D341Med (cell line): ENCODE measurements around the gene LPAR1.
"Not testable (repeated sequence)": the region's sequence is repeated elsewhere in the genome, so short reads cannot be mapped to it uniquely, and the experiment has no call there.

Experiments used
- DNase-seq: peaks from one replicate; pipeline ENCODE4 v3.0.0; 2012; ENCODE audit warnings: low spot score

LPAR1 gene

DNA sequence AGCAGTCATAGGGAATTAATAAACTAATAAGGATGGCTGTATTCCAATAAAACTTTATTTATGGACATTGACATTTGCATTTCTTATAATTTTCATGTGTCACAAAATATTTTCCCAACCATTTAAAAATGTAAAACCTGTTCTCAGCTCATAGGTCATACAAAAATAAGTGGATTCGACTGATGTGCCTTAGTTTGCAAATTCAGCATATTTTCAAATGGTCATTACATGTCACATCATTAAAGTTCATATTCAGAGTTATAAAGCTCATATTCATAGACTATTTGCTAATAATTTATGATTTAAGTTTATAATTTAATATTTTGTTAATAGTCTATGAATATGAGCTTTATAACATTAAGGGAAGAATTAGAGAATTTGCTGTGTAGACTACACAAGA, 166.5 kb downstream of the LPAR1 start:
- DNase-seq: no peak

DNA sequence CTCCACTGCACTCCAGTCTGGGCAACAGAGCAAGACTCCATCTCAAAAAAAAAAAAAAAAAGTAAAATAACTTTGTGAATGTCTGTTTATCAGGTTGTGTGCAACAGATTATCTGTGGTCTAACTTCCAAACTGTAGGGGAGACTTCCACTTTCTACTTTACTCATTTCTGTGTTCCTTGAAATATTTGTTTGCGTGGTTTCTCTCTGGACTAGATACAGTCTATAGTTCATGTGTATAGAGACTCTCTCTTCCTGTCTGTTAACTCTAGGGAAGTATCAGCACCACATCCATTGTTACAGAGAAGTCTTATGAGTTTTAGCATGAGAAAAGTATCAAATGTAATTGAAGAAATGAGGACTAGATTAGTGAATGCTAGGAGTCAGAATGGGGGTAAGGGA, 168.3 kb downstream of the LPAR1 start:
- no peak for DNase-seq

DNA sequence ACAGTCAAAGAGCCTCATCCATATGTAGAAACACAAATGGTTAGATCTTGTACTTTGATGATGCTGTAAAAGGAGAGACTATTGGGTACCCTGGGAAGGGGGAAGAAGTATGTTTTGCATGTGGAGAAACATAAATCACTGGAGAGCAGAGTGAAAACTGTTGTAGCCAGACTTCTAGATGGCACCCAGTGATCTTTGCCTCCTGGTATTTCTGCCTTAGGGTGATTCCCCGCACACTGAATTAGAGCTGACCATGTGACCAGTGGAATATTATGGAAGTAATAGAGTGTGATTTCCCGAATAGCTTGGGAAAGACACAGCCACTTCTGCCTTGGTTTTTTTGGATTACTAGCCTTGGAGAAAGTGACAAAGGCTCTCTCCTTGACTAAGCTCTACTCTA, 174.3 kb downstream of the LPAR1 start:
- DNase-seq: no peak

DNA sequence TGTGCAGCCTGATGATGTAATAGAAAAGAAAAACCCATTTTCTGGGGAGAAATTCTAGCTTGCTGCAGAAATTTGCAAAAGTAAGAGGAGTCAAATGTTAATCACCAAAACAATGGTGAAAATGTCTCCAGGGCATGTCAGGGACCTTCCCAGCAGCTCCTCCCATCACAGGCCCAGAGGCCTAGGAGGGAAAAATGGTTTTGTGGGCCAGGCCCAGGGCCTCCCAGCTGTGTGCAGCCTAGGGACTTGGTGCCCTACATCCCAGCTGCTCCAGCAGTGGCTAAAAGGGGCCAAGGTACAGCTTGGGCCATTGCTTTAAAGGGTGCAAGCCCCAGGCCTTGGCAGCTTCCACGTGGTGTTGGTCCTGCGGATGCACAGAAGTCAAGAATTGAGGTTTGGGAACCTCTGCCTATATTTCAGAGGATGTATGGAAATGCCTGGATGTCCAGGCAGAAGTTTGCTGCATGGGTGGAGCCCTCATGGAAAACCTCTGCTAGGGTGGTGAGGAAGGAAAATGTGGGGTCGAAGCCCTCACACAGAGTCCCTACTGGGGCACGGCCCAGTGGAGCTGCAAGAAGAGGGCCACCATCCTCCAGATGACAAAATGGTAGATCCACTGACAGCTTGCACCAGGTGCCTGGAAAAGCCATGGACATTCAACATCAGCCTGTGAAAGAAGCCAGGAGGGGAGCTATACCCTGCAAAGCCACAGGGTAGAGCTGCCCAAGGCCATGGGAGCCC, 176.7 kb downstream of the LPAR1 start:
- not testable (repeated sequence) for DNase-seq

DNA sequence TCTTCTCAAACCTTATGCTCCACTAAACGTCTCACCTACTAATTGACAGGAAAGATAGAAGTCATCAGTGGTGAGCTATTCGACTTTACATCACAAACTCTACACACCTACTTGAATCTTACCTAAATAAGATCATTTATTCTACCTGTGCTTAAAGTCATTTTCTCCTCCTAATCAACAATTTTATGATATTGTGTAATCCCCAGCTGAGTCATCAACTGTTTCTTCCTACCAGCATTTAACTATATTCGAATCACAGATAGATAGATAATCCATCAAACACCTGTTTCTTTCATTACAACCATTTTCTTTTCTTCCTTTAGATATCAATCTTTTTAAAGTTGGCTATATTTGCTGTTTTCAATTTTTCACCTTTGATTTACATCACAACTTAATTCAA, 181.5 kb downstream of the LPAR1 start:
- DNase-seq: no peak

DNA sequence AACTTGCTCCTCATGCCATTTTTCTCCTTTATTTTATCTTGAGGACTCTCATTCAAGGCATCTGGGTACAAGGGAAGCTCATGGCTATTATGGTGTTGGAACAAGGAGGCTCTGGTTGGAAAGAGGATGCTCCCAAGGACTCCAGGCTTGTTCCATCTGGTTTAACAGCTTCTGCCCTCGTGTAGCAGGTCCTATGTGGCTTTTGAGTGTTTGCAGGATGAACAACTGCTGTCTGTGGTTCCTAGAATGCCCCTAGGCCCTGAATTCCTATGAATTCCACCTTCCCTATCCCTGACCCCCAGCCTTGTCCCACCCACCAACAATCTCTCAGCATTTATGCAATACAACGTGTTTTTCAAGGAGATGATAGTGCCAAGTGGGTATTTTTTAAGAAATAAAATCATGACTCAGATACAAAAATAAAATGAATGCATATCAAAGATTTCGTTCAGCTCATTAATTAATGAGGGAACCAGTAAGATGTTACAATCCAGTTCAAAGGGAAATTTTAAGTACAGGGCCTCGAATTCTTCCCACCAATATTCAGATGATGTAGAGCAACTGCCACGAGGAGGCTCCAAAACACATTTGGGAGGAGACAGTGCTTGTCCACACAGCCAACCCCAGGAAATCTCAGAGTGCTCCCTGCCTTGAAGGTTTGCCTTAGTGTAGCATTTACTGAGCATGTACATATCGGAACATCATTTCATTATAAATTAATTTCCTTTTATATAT, 187.7 kb downstream of the LPAR1 start:
- no peak for DNase-seq

DNA sequence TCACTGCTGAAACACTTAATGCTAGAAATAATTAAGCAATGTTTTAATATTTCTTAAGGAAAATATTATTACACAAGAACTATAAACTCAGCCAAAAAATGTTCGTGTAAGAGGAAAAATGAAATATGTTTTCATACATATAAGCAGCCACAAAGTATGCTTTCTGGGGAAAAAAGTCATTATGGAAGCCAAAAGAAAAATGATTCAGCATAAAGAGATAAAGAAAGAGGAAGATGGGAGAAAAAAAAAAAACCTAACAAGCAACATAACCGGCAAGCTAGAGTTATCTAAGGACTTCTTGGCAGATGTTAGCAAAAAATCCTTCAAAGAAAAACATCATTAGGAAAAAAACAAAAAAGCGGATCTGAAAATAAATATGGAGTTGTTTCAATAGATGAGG, 190.6 kb downstream of the LPAR1 start:
- DNase-seq: no peak

DNA sequence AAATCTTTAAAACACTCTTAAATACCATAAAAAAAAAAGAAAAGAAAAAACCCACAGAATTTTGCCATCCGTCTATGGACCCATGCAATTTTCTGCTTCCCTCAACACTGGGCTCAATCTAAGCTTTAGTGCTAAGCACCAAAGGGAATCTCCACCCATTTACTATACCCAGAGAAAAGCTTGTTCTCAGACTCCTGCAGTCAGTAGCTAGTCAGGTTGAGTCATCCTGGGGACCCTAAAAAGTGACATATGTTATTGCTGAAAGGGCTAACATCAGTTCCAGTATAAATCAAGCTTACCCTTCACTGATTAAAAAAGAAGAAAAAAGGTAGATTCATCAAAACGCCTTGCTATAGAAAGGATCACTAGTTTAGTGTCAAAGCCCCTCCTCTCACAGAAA, 192.1 kb downstream of the LPAR1 start:
- DNase-seq: no peak

DNA sequence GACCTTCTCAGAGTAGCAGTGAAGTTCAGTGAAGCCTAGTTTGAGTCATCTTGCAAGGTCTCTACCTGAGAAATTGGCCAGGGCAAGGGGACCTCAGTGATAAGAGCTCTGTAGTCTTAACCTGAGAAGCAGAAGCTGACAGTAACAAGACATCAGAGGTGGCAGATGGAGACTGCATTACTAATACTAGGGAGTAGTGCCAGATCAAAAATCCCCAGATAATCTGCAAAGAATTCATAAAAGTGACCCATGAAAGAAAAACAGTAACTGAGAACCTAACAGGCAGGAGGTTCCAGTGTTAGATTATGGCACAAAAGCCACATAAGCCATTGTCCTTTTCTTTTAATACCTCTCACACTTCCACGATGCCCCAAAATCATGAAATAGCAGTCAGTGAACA, 194.1 kb downstream of the LPAR1 start:
- DNase-seq: no peak

DNA sequence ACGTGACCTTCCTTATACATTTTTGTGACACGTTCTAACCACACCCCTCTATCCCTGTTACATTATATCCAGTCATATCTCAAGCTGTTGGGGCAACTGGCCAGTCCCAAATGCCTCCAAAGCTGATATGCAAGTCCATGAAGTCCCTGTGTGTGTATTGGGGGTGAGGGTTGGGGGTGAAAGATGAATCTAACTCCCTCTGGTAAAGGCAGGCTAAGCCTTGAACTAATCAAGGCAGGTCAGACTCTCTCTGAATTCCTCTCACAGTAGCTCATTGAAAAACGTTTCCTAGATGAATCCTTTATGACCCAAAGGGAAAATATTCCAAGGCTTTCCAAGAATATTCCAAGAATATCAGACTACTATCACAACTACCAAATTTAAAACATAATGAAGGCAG, 195.3 kb downstream of the LPAR1 start:
- DNase-seq: no peak

DNA sequence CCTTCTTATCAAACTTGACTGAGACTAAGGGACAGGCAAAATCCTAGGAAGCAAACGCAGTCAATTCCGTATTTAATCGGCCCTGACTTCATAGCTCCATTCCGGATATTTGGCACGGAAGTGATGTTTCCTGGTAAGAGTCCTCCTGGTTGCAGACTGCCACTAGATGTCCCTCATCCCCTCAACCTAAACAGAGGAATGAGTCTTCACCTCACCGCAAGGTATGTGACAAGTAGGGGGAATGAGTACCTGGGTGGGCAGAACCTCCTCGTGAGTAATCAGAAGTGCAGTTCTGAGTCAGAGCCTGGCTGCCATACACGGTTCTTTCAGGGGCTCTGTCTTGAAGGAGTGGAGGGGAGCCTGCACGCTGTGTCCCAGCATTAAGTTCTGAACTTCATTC, 196.1 kb downstream of the LPAR1 start:
- no peak for DNase-seq

DNA sequence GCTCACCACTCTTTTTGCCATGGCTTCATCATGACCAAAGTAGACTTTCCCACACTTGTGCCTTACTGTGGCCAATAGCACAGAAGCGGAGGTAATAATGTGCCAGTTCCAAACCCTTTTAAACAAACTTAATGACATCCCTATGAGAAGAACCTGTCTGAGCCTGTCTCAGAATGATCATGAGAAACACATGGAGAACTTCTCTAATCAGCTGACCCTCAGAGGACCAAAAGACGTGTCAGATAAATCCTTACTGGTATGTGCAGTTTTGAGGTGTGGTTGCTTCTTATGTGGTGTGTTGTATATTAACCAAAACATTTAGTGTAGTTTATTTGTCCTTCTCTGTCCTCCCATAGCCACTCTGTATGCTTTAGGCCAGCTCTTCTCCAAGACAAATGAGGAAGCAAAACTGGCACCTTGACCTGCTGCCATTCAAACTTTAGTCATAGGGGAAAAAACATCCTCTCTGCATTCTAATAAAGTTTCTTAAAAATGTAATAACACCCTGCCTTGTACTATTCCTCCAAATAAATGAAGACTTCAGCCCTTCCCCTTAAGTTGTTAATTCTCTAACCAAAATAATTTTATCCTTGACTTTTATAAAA, 200.8 kb downstream of the LPAR1 start:
- no peak for DNase-seq

DNA sequence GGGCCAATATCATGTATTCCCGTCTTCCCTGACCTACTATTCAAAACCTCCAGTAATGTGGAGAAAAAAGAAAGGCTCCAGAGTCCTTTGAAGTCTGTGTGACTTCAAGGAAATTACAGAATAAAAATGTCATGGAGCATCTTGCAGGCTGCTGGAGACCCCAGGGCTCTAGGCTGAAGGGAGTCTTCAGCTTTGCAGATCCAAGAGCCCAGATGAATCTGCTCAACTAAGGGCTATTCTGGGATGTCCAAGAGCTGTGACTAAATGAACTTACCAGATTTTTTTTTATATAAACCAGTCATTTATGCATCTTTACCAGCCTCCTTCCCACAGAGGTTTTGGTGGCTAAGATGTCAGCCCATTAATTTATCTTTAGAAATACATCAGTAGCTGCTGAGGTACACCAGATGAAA, 202.4 kb downstream of the LPAR1 start:
- no peak for DNase-seq

DNA sequence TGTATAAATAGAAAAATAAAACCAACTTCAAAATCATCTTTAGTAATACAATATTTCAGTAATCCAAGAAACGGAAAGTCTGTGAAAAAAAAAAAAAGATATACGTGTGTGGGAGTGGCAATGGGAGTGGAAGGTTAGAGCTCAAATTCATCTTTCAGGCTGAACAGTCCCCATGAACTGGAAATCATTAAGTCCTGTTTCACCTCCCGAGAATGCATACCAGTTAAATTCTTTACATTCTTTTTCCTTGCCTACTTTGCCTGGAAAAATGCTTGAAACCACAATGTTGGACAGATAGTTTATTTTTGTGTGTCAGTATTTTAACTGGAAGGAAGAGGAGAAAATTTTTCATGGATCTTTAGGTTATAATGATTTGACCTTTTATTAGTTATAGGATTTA, 202.9 kb downstream of the LPAR1 start:
- DNase-seq: no peak

DNA sequence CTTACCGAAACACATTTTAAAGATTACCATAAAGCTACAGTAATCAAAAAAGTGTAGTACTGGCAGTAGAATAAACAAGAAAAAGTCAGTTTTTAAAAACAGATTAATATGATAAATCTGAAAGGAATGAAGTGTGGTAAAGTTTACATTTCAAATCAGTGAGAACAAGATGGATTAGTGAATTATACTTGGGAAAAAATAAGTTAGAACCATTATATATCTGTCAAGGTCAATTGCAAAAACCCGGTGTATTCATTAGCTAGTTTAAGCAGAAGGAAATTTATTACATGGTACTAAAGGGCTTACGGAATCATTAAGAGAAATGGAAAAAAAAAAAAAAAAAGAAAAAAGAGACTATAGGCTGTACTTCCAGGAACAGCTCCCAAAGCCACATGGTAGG, 205.3 kb downstream of the LPAR1 start:
- no peak for DNase-seq

DNA sequence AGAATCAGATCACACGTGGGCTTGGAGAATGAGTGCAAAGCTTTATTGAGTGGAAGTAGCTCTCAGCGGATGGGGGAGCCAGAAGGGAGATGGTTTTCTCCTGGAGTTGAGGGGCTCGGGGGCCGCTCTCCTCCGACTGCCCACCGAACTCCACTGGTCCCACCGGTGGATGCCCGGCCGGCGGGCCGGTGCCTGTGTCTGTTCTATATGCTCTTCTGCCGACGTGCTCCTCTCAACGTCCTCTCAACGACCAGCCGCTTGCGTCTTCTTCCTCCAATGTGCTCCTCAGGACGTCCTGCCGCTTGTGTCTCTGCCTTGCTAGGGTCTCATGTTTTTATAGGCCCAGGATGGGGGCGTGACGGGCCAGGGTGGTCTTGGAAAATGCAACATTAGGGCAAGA, 207.8 kb downstream of the LPAR1 start:
- no peak for DNase-seq

DNA sequence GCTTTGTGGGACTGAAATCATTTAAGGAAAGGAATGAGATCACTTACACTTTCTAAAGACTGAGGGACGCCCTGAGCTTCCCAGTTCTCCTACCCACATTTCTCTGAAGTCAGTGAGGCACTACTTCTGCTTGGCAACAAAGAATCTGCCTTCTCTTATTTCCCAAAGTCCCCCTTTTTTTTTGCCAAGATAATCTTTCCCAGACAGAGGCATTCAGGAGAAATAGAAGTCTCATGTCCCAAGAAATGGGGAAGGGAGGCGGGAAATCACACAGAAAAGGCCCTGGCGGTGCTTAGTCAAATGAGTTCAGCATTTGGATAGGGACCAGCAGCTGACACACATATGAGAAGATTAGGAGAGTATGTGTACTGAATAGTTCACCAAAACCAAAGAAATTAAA, 210.0 kb downstream of the LPAR1 start:
- DNase-seq: no peak

DNA sequence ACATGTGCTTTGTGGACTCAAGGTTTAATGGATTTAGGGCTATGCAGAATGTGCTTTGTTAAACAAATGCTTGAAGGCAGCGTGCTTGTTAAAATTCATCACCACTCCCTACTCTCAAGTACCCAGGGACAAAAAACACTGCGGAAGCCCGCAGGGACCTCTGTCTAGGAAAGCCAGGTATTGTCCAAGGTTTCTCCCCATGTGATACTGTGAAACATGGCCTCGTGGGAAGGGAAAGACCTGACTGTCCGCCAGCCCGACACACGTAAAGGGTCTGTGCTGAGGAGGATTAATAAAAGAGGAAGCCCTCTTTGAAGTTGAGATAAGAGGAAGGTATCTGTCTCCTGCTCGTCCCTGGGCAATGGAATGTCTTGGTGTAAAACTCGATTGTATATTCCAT, 211.9 kb downstream of the LPAR1 start:
- DNase-seq: not testable (repeated sequence)

DNA sequence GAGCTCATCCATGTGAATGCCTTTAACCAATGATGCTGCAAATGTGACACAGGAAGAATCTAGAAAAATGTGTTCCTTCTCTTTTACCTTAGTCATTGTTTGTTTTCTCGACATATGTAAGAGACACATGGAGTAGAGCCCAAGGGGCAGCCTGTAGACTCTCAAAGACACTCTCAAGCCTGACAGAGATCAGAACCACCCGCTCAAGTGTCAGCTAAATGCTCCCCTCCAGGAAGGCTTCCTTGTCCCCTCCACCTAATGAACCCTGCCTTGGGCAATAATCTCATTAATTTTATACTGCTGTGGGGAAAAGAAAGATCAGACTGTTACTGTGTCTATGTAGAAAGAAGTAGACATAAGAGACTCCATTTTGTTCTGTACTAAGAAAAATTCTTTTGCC, 212.3 kb downstream of the LPAR1 start:
- no peak for DNase-seq

DNA sequence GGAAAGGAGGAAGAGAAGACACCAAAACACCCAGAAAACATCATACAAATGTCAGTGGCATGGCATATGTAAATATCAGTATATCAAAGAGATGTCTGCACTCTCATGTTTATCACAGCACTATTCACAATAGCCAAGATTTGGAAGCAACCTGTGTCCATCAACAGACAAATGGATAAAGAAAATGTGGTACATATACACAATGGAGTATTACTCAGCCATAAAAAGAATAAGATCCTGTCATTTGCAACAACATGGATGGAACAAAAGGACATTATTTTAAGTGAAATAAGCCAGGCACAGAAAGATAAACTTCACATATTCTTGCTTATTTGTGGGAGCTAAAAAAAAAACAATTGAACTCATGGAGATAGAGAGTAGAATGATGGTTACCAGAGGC, 213.1 kb downstream of the LPAR1 start:
- DNase-seq: not testable (repeated sequence)
